Stimulated activated naive CD4-positive, alpha-beta T cell treated with Interleukin-2 at 50 U/mL for 16 hours (primary cell): ENCODE results near the gene CRACR2B.

Experiments
- DNase-seq: peaks from one replicate; lab custom pipeline; 2025; lab: John Stamatoyannopoulos, UW

CRACR2B gene

DNA sequence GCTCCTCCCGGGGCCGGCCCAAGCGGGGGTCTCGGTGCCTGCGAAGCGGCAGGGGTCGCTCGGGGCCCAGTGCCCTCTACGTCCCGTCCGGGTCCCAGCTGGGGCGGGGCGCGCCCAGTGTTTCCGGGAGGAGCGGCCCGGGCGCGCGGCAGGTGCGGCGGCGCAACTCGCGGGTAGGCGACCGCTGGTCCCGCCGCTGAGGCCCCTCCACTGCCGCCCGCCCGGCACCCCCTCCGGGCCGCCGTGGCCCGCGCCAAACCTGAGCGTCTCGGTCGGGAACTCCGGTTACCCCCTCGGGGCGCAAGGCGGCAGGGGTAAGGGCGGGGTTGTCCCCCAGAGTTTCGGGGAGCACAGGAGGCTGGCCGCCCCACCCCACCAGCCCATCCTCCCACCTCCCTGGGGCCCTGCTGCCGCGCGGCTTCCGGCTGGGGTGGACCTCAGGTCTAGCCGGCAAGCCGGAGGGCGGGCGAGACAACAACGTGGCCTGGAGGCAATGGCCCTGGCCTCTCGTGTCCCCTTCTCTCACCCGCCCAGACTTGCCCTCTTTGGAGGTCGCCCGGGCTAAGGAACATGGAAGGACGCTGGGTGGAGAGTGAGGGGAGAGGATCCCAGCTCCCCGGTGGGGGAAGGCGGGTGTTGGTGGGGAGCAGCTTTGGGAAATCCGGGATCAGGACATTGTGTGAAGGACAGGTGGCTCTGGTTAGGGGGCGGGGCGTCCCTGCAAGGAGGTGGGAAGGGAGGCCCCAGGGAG lies 398 bp upstream of the CRACR2B start:
- no peak for DNase-seq

DNA sequence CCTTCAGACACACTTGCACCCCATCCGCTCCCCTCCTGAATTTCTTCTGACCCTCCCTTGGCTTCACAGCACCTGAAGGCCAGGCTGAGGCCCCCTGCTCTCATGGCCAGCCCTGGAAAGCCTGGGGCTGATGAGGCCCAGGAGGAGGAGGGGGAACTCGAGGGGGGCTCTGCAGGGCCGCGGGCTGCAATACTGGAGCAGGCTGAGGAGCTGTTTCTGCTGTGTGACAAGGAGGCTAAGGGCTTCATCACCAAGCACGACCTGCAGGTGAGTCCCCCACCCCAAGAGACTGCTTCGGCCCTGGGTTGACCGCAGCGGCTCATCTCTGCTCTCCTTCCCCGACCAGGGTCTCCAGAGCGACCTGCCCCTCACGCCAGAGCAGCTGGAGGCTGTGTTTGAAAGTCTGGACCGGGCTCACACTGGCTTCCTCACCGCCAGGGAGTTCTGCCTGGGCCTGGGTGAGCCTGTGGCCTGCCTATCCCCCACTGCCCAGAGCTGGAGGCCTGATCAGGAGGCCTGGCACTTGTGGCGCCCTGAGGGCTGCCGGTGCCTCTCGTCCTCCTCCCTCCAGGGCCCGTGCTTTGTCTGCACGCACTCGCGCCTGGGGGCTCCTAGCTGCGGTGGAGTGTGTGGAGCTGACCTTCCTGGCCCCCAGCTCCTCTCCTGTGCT lies 922 bp downstream of the CRACR2B start:
- no peak for DNase-seq

DNA sequence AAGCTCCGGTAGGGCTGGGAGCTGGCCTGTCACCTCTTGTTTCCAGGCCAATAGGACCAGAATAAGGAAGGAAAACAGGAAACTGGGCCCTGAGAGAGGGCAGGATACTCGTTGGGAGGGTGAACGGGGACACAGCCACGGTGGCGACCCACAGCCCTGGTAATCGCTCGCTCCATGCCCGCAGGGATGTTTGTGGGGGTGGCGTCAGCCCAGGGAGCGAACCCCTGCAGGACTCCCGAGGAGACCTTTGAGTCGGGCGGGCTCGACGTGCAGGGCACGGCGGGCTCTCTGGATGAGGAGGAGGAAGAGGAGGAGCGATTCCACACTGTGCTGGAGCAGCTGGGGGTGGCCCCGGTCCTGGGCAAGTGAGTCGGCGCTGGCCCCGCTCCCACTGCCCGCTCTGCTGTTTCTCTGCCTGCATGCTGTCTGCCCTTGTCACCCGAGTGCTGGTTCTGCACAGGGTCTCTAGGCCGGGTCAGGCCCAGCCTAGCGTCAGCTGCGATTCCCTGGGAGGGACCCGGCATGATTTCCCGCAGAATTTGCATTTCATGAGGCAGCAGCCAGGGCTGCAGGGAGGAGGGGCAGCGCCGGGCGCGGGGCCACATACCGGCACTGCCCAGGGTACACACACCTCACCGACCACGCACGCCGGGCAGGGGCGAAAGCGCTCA lies 1.6 kb downstream of the CRACR2B start:
- no peak for DNase-seq

DNA sequence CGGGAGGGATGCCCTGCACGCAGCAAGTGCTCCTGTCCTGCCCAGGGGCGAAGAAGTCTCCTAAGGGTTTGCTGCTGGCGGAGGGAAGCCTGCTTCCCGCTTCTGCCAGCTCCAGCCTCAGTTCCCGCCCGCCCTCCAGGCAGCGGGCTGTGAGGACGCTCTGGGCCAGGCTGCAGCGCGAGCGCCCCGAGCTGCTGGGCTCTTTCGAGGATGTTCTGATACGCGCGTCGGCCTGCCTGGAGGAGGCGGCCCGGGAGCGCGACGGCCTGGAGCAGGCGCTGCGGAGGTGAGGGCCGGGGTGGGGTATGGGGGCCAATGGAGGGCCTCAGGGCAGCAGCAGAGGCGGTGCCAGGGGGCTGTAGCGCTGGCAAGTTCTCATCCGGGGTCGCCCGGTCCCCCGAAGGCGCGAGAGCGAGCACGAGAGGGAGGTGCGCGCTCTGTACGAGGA lies 2.2 kb downstream of the CRACR2B start:
- DNase-seq: no peak

DNA sequence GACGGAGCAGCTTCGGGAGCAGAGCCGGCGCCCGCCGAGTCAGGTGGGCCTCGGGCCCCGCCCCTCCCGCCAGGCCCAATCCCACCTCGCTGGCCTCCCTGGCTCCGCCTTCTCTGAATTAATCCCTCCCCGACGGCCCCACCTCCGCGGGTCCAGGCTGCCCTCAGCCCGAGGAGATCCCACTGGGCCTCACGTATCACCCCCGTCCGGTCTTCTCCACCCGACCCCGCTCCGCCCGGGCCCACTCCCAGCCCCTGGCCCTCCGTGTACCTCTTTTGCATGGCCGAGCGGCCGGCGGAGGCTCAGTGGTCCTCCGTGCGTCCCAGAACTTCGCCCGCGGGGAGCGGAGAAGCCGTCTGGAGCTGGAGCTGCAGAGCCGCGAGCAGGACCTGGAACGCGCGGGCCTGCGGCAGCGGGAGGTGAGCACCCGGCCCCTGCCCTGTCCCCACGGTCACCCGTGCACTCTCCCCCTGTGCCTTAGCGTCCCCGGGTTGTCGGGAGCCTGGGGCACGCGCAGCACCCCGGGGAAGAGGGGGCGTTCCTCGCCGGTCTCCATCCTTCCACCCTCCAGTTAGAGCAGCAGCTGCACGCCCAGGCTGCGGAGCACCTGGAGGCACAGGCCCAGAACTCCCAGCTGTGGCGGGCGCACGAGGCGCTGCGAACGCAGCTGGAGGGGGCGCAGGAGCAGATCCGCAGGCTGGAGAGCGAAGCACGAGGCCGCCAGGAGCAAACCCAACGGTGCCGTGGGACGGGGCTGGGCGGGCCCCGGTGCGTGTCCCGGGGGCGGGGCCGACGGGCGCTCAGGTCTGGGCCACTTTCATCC lies 2.8 kb downstream of the CRACR2B start:
- peak; percentile 40 for DNase-seq

DNA sequence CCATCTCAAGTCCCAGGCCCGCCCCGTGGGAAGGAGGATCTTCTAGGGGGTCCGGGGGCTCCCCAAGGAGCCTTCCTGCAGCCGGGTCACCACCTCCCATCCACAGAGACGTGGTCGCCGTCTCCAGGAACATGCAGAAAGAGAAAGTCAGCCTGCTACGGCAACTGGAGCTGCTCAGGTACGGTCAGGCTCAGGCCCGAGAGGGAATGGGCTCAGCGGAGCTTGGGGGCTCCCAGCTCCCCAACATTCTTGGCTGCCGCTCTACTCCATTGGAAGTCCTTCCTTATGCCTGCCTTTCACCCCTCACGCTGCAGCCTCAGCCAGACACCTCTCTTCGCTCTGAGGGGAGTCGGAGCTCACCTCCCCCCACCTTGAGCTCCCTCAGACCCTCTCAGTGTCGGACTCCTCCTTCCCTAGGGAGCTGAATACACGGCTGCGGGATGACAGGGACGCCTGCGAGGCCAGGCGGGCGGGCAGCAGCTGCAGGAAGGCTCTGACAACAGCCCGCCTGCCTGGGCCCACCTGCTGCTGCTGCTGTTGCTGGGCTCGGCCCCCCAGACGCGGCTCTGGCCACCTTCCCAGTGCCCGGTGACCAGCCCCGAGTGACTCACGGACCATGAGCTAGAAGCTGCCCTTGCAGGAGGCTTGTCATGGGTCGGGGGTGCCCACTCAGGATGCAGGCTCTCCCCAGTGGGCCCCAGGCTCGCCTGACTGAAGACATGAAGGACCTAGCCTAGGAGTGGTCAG lies 3.6 kb downstream of the CRACR2B start:
- DNase-seq: no peak

DNA sequence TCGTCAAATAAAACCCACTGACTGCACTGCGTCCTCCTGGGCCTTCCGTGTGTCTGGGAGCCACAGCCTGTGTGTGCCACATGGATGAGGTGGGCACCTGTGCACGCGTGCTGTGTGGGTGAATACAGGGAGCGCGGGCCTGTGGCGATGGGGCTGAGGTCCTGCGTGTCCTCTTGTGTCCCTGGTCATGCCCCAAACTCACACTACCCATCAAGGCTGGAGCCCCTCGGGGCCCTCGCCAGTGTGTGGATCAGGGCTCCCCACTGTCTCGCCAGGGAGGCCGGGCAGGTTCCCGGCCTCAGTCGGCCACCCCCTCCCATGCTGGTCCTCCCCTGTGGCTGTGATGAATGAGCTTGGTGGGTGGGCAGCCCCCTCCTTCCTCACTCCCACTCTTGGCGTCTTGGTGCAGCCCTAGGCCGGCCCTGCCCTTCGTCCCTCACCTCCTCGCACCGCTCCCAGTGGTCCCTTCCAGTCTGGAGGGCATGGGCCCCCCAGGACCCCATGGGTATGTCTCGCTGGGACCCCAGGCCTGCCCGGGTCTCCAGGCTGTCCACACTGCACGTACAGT lies 4.3 kb downstream of the CRACR2B start:
- DNase-seq: no peak

DNA sequence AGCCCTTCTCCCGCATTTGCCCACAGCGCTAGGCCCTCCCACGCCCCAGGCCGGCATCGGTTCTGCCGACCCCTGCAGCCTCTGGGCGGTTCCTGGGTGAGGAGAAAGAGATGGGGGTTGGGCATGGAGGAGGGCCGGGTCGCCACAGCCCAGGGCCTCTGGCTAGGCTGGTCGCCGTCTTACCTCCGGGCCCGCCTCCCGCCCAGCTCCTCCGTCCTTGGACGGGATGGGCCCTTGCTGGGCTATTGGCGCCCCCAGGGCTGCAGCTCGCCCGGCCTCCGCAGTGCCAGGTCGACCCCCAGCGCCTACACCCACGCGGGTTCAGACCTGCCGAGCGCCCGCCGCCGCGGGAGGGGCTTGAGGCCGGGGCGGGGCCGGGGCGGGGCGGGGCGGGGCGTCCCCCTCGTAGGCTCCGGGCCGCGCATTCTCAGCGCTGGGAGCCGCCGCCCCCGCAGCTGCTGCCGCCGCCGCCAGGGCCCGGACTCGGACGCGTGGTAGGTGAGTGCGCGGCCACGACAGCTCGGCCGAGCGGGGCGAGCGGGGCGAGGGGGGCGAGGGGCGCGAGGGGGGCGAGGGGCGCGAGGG lies 4.9 kb downstream of the CRACR2B start, which contains the start of gene CD151:
TSS of gene CD151 (plus strand) at position 424 of the 585 bp plus-strand sequence. CDS start 3,118 bp downstream, outside the sequence.
- DNase-seq: no peak

DNA sequence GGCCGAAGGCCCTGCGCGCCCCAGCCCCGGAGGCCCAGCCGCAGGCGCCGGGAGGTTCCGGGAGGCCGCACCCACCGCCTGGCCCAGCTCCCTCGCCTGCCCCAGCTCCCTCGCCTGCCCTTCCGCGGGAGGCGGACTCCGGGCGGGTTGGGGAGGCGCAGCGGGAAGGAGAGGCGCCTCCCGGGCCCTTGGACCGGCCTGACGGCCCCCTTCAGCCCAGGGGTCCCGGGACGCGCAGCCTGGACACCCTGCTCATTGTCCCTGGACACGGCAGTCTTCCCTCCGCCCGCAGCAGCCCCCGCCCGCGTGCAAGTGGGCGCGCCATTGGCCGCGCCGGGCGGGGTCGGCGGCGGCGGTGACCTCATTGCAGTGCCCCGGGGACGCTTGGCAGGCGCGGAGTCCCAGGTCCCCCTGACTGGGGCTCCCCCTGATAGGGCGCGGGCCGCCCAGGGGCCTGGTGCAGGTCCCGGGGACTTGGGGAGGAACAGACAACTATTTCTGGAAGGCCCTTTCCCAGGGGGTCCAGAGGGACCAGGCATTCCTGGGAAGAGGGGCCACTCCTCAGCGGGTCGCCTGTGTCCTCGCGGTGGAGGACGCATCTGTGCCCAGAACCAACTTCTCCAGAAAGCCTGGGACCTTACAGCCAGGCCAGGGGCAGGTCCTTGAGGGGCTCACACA lies 5.5 kb downstream of the CRACR2B start:
- DNase-seq: no peak

DNA sequence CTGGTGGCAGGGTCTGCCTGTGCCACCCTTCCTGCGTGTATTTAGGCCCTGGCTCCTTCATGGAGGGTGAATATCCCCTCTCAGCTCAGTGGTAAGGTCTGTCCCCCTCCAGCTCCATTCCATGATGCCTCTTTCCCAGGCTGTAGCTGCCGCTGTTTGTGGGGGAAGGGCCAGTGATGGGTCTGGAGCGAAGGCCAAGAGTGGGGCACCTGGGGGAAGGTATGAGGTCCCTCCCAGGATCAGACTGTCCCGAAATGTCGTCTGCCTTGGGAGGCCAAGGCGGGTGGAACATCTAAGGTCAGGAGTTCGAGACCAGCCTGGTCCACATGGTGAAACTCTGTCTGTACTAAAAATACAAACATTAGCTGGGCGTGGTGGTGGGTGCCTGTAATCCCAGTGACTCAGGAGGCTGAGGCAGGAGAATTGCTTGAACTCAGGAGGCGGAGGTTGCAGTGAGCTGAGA lies 6.2 kb downstream of the CRACR2B start:
- DNase-seq: no peak

DNA sequence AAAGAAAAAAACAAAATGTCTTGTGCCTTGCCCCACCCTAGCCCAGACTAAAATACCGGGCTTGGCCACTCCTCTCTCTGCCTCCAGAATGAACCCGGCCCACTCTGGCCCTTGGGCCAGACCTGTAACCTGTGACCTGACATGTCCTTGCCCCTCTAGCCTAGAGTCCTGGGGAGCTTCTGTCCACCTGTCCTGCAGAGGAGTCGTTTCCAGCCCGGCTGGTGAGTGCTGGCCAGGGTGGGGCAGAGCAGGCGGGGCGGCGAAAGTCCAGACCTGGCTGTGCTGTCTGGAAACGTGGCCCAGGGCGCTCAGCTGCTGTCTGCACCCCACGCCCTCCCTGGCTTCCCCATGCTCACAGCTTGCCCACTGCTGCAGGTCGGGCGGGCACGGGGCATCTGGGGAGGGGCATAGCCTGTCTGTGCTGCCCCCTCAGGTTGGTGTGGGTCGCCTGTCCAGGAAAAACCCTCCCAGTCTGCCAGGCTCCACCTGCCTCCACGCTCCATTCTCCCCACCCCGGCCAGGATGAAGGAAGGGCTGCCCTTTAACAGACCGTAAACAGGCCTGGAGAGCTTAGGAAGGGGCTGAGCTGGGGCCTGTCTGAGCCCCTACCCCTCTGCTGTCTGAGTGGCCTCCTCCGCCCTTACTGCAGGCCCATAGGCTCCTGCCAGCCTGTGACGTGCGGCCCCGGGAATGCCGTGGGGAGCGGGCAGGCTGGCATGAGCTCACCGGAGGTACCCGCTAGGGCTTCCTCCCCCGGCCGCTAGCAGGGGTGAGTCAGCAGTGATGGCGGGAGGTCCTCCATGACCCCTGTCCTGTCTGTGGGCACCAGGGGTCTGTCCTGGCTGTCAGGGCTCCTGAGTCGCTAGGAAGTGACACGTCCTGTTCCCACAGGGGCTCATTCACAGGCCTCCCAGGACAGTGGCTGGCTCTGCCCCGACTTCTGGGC lies 6.9 kb downstream of the CRACR2B start:
- no peak for DNase-seq

DNA sequence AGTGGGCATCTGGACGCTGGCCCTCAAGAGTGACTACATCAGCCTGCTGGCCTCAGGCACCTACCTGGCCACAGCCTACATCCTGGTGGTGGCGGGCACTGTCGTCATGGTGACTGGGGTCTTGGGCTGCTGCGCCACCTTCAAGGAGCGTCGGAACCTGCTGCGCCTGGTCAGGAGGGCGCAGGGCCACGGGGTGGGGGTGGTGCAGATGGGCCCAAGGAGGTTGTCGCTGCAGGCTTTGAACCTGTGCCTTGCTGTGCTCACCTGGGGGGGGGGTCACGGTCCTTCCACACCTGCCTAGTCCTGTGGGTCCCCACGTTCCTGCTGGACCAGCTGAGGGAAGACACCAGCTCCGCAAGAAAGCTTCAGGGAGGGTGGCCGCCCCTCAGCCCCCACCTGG lies 8.6 kb downstream of the CRACR2B start:
- DNase-seq: no peak

DNA sequence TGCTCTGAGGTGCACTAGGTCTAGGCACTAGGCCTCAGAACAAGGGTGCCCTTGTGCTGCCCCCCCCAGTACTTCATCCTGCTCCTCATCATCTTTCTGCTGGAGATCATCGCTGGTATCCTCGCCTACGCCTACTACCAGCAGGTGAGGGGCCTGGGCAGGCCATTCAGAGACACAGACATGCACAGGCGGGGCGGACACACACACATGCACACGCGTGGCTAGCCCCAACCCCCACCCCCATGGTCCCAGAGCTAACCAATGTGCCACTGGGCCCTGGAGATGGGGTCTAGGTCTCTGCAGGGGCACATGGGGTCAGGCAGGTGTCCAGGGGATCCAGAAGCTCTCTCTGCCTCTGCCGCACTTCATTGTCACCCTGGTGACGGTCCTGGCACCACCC lies 9.0 kb downstream of the CRACR2B start:
- no peak for DNase-seq

DNA sequence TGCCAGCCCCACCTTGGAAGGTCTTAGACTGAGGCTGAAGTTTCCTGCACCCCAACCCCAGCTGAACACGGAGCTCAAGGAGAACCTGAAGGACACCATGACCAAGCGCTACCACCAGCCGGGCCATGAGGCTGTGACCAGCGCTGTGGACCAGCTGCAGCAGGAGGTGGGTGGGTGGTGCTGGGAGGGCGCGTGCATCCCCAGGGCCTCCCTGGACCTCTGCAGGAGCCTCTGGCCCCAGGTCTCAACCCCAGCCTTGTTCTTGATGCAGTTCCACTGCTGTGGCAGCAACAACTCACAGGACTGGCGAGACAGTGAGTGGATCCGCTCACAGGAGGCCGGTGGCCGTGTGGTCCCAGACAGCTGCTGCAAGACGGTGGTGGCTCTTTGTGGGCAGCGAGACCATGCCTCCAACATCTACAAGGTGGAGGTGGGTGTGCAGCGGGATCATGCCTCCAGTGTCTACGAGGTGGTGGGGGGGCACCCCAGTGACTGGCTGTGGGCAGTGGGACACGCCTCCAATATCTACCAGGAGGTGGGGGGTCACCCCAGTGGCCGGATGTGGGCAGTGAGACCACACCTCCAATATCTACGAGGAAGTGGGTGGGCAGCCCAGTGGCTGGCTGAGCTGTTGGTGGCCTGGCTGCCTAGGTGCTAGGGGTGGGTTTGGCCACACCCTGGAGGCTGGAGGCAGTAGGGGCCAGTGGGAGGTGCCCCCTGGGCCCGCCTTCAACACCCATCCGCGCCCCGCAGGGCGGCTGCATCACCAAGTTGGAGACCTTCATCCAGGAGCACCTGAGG lies 9.7 kb downstream of the CRACR2B start:
- no peak for DNase-seq

DNA sequence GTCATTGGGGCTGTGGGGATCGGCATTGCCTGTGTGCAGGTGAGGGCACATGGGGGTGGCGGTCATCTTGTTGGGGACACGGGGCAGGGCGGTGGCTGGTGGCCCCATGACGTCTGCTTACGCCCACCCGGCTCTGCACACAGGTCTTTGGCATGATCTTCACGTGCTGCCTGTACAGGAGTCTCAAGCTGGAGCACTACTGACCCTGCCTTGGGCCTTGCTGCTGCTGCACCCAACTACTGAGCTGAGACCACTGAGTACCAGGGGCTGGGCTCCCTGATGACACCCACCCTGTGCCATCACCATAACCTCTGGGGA lies 10.2 kb downstream of the CRACR2B start:
- DNase-seq: no peak

DNA sequence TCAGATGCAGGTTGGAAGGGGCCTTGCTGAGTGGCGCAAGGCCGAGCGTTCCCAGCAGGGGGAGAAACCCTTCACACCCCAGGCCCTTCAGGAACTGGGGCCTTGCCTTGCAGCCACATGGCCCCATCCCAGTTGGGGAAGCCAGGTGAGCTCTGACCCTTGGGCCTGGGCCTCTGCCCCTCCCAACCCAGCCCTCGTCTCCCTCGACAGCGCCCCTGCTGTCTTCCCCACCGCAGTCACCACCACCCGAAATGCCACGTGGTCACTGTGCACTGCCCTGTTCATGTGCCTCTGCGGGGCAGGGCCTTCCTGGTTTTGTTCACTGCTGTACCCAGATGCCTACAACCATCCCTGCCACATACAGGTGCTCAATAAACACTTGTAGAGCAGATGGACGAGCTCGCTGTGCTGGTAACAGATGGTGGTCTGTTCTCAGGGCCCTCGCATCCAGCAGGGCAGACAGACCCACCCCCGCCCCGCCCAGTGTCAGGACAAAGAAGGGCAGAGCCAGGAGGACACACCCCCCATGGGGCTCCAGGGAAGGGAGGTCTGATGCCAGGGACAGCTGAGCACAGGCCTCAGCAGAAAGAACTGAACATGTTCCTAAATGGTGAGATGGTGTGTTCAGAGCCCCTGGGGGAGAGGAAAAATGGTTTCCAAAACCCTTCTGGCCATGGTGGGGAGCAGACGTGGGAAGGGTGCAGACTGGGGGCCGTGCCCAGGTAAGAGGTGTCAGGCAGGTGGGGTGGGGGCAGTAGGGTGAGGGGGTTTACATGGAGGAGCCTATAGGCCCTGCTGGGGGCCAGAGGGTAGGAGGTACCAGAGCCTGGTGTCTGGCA lies 10.9 kb downstream of the CRACR2B start:
- DNase-seq: no peak

DNA sequence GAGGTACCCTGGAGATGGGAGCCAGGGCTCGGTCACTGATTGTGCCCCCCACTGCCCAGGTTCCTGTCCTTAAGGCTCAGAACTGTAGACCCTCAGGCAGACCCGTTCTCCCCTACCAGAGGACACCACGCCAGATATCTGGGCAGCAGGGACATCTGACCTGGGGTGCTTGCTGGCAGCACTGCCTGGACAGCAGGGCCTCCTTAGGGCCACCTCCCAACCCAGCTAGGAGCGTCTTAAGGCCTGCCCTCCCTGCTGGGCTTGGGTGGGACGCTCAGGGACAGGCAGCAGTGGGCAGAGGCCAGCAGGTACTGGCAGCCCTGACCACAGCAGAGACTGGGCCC lies 11.5 kb downstream of the CRACR2B start:
- no peak for DNase-seq
